Astrocyte (in vitro differentiated cells and primary cell): ENCODE measurements around the gene ART5. TPM values are rescaled to one million over a fixed set of nuclear protein-coding genes. Genes with fewer than 3 reads are reported as not detected.

Source experiments
- DNase-seq: peaks from one replicate; pipeline ENCODE4 v3.0.0-alpha.2; 2010; ENCODE audit warnings: low read depth
- FAIRE-seq: peaks from 2 replicates; lab custom pipeline; 2011; peaks lifted over from hg19 to GRCh38; lab: Jason Lieb, UNC
- H2AFZ ChIP-seq: 2 replicates; pipeline ENCODE4 v1.6.0; 2012; ENCODE audit warnings: low read depth, low read length, inconsistent platforms
- H3K27ac ChIP-seq: 2 replicates; pipeline ENCODE4 v1.5.1; 2011; ENCODE audit warnings: low read depth, low read length, inconsistent platforms
- H3K27me3 ChIP-seq: 2 replicates; pipeline ENCODE4 v1.6.0; 2011; ENCODE audit warnings: low read length, inconsistent platforms; ENCODE audit not compliant: insufficient read depth
- H3K36me3 ChIP-seq: 2 replicates; pipeline ENCODE4 v1.5.1; 2011; ENCODE audit warnings: low read length, inconsistent platforms; ENCODE audit not compliant: insufficient read depth
- H3K4me1 ChIP-seq: 2 replicates; pipeline ENCODE4 v1.5.1; 2011; ENCODE audit warnings: low read length, inconsistent platforms; ENCODE audit not compliant: insufficient read depth
- H3K4me2 ChIP-seq: 2 replicates; pipeline ENCODE4 v1.6.0; 2012; ENCODE audit warnings: low read length, inconsistent platforms
- H3K4me3 ChIP-seq: 2 replicates; pipeline ENCODE4 v1.5.1; 2011; ENCODE audit warnings: low read depth, mild to moderate bottlenecking, low read length, inconsistent platforms; ENCODE audit not compliant: insufficient read depth
- H3K79me2 ChIP-seq: 2 replicates; pipeline ENCODE4 v1.6.0; 2012; ENCODE audit warnings: mild to moderate bottlenecking, low read length, inconsistent platforms; ENCODE audit not compliant: insufficient read depth
- H3K9ac ChIP-seq: 2 replicates; pipeline ENCODE4 v1.6.0; 2012; ENCODE audit warnings: mild to moderate bottlenecking, low read length, inconsistent platforms
- H3K9me3 ChIP-seq: 2 replicates; pipeline ENCODE4 v1.5.1; 2012; ENCODE audit warnings: low read depth, mild to moderate bottlenecking, low read length, inconsistent platforms; ENCODE audit not compliant: insufficient read depth
- H4K20me1 ChIP-seq: 2 replicates; pipeline ENCODE4 v1.6.0; 2012; ENCODE audit warnings: low read length, inconsistent platforms; ENCODE audit not compliant: insufficient read depth
- H3K27ac Mint-ChIP-seq: one replicate; pipeline ENCODE4 v1.8.0; 2021; ENCODE audit warnings: mild to moderate bottlenecking, mixed read lengths; ENCODE audit not compliant: unreplicated experiment
- H3K27me3 Mint-ChIP-seq: one replicate; pipeline ENCODE4 v1.8.0; 2021; ENCODE audit warnings: low read depth, mixed read lengths; ENCODE audit not compliant: unreplicated experiment
- H3K36me3 Mint-ChIP-seq: one replicate; pipeline ENCODE4 v1.8.0; 2021; ENCODE audit warnings: low read depth, mixed read lengths; ENCODE audit not compliant: unreplicated experiment
- H3K4me1 Mint-ChIP-seq: one replicate; pipeline ENCODE4 v1.8.0; 2021; ENCODE audit warnings: low read depth, mixed read lengths; ENCODE audit not compliant: unreplicated experiment
- H3K4me3 Mint-ChIP-seq: one replicate; pipeline ENCODE4 v1.8.0; 2021; ENCODE audit warnings: mild to moderate bottlenecking, moderate library complexity, mixed read lengths; ENCODE audit not compliant: unreplicated experiment
- H3K9me3 Mint-ChIP-seq: one replicate; pipeline ENCODE4 v1.8.0; 2021; ENCODE audit warnings: mild to moderate bottlenecking, mixed read lengths; ENCODE audit not compliant: unreplicated experiment
- CTCF ChIP-seq: IDR thresholded peaks from 2 replicates; pipeline ENCODE4 v1.5.1; 2011; ENCODE audit warnings: low read depth, mild to moderate bottlenecking, inconsistent platforms, low read length, moderate library complexity; ENCODE audit not compliant: insufficient read depth
- EZH2 ChIP-seq: IDR thresholded peaks from 2 replicates; pipeline ENCODE4 v1.6.1; 2012; ENCODE audit warnings: mild to moderate bottlenecking, low read length, inconsistent platforms; ENCODE audit not compliant: insufficient read depth
- total RNA-seq: library from RNA; stranded (reverse); gene quantifications from 2 replicates; pipeline ENCODE4 v1.2.1, GENCODE V29; 2021

The ART5 gene
- total RNA-seq, 1 donor from 2014 or later, result 4.1 TPM

GRCh38 chr11:3665336-3666022 is 23.7 kb upstream of the ART5 start:
- Histone ChIP-seq H3K4me1 (no peaks in the 10 kb centered on the region), H2AFZ (no peak overlapping the region), H3K9ac (no peak overlapping the region), H3K9me3 (no peaks in the 10 kb centered on the region), H3K27ac (no peak overlapping the region), H3K4me3 (no peak overlapping the region), H3K27me3 (no peaks in the 10 kb centered on the region), H3K4me2 (no peak overlapping the region), H3K79me2 (no peaks in the 10 kb centered on the region), H3K36me3 (peaks cover 5% of the 10 kb centered on the region), H4K20me1 (no peaks in the 10 kb centered on the region)
- no peak overlapping the region for H3K4me3 Mint-ChIP-seq
- H3K4me1 Mint-ChIP-seq, result no peaks in the 10 kb centered on the region
- no peak overlapping the region for H3K27ac Mint-ChIP-seq
- H3K9me3 Mint-ChIP-seq, result peaks cover 5% of the 10 kb centered on the region
- DNase-seq (no peak), FAIRE-seq (no peak)
- H3K27me3 Mint-ChIP-seq, result no peaks in the 10 kb centered on the region
- peaks cover 38% of the 10 kb centered on the region for H3K36me3 Mint-ChIP-seq
- TF ChIP-seq CTCF (no peak), EZH2 (no peak)

DNA sequence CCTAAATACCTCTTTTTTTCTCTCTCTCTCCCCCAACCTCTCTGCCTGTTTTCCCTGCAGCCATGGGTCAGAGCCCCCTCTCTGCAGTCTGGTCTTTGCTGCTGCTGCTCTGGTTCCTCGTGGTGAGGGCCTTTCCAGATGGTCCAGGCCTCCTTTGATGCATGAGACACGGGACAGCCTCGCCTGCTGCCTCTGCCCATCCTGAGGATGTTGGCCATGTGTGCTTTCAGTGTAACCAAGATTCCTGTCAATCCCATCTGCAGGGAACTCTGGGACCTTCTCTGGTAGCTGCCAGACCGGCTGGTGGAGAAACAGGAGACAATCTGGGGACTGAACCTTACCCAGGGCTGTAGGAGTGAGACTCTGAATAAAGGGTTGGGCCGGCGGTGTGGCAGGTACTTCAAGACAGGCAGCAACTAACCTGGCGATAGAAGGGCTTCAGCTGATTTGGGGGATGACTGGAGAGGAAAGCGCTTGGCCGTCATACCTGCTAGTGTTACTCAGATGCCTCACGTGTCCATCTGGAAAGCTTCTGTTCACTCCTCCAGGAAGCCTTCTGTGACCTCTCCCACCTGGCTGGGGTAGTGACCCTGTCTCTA is 22.3 kb upstream of the ART5 start:
- no peak overlapping the region for H3K27ac ChIP-seq
- Mint-ChIP-seq H3K4me1 (no peaks in the 10 kb centered on the region), H3K27ac (no peak overlapping the region), H3K9me3 (peaks cover 5% of the 10 kb centered on the region), H3K27me3 (no peaks in the 10 kb centered on the region), H3K4me3 (no peak overlapping the region), H3K36me3 (peaks cover 32% of the 10 kb centered on the region)
- H3K79me2 ChIP-seq, result no peaks in the 10 kb centered on the region
- H2AFZ ChIP-seq, result no peak overlapping the region
- no peaks in the 10 kb centered on the region for H3K27me3 ChIP-seq
- TF ChIP-seq EZH2 (no peak), CTCF (no peak)
- FAIRE-seq (no peak), DNase-seq (no peak)
- H4K20me1 ChIP-seq, result no peaks in the 10 kb centered on the region
- H3K4me2 ChIP-seq, result no peak overlapping the region
- H3K9ac ChIP-seq, result no peak overlapping the region
- no peaks in the 10 kb centered on the region for H3K36me3 ChIP-seq
- no peaks in the 10 kb centered on the region for H3K9me3 ChIP-seq
- no peaks in the 10 kb centered on the region for H3K4me1 ChIP-seq
- H3K4me3 ChIP-seq, result no peak overlapping the region

DNA sequence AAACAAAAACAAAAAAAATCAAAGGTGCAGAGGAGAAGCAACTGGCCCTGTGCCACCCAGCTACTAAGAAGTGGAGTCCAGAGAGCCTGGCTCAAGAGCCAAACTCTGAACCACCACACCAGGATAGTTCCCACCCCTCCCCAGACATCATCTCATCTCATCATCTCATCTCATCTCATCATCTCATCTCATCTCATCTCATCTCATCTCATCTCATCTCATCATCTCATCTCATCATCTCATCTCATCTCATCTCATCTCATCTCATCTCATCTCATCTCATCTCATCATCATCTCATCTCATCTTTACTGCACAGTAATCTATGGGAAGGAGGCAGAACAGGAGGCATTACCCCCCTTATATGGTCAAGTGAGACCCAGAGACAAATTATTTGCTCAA is 21.1 kb upstream of the ART5 start:
- Histone ChIP-seq H3K27ac (no peak overlapping the region), H3K4me1 (no peaks in the 10 kb centered on the region), H3K4me2 (no peak overlapping the region), H3K9me3 (no peaks in the 10 kb centered on the region), H3K4me3 (no peak overlapping the region), H4K20me1 (no peaks in the 10 kb centered on the region), H3K79me2 (no peaks in the 10 kb centered on the region), H3K36me3 (no peaks in the 10 kb centered on the region), H3K27me3 (no peaks in the 10 kb centered on the region), H2AFZ (no peak overlapping the region), H3K9ac (no peak overlapping the region)
- DNase-seq (no peak), FAIRE-seq (no peak)
- peaks cover 32% of the 10 kb centered on the region for H3K36me3 Mint-ChIP-seq
- no peak overlapping the region for H3K27ac Mint-ChIP-seq
- no peak overlapping the region for H3K4me3 Mint-ChIP-seq
- TF ChIP-seq CTCF (no peak), EZH2 (no peak)
- peaks cover 6% of the 10 kb centered on the region for H3K27me3 Mint-ChIP-seq
- no peaks in the 10 kb centered on the region for H3K4me1 Mint-ChIP-seq
- peaks cover 12% of the 10 kb centered on the region for H3K9me3 Mint-ChIP-seq
